ENCODE data around the gene B4GALT6. TPM values are rescaled to one million over a fixed set of nuclear protein-coding genes. Genes with fewer than 3 reads are reported as not detected.

B4GALT6 gene
- total RNA-seq, 2 experiments from 2014 or later, result 1.7 to 2.4 TPM

DNA sequence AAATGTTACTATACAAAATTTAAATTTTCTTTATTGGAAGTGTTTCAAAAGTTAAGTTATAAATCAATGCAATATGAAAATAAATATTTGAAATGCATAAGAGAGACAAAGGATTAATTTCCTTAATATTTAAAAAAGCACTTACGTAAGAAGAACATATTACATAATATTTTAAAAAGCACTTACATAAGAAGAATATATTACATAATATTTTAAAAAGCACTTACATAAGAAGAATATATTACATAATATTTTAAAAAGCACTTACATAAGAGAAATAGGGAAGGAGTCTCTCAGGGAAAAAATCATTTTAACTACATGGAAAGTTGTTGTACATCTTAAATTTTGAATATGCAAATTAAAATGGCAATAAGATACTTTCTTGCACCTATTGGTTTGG lies 17.4 kb upstream of the B4GALT6 start:
- ATAC-seq (no peak), DNase-seq (no peak)
- no peaks in the 10 kb centered on the region for H3K9me3 Mint-ChIP-seq
- ChIA-PET CTCF (no interaction called here), POLR2A (no interaction called here)
- no peak overlapping the region for H3K4me3 Mint-ChIP-seq
- H3K27me3 Mint-ChIP-seq, result no peaks in the 10 kb centered on the region
- no peak overlapping the region for H3K27ac Mint-ChIP-seq
- H3K4me1 Mint-ChIP-seq (ENCODE audit: low read depth), result peaks cover 3% of the 10 kb centered on the region
- TF ChIP-seq CTCF (IDR thresholded peaks at IDR 0.05), result no peak
- intact Hi-C loops (cut with micrococcal nuclease), result no loop called here
- no peaks in the 10 kb centered on the region for H3K36me3 Mint-ChIP-seq (ENCODE audit: low read depth)

DNA sequence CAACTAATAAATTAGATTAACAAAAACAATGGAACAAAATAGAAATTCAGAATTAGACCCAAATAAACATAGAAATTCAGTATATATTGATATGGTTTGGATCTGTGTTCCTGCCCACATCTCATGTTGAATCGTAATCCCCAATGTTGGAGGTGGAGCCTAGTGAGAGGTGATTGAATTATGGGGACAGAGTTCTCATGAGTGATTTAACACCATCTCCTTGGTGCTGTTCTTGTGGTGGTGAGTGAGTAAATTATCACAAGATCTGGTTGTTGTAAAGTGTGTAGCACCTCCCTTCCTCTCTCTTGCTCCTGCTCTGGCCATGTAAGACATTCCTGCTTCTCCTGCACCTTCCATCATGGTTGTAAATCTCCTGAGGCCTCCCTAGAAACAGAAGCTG lies 16.6 kb upstream of the B4GALT6 start:
- intact Hi-C loops (cut with micrococcal nuclease), result no loop called here
- DNase-seq (no peak), ATAC-seq (no peak)
- ChIA-PET POLR2A (no interaction called here), CTCF (no interaction called here)
- peaks cover 3% of the 10 kb centered on the region for H3K4me1 Mint-ChIP-seq (ENCODE audit: low read depth)
- TF ChIP-seq CTCF (IDR thresholded peaks at IDR 0.05), result no peak
- no peaks in the 10 kb centered on the region for H3K36me3 Mint-ChIP-seq (ENCODE audit: low read depth)
- no peaks in the 10 kb centered on the region for H3K27me3 Mint-ChIP-seq
- H3K27ac Mint-ChIP-seq, result no peak overlapping the region
- no peak overlapping the region for H3K4me3 Mint-ChIP-seq
- no peaks in the 10 kb centered on the region for H3K9me3 Mint-ChIP-seq

DNA sequence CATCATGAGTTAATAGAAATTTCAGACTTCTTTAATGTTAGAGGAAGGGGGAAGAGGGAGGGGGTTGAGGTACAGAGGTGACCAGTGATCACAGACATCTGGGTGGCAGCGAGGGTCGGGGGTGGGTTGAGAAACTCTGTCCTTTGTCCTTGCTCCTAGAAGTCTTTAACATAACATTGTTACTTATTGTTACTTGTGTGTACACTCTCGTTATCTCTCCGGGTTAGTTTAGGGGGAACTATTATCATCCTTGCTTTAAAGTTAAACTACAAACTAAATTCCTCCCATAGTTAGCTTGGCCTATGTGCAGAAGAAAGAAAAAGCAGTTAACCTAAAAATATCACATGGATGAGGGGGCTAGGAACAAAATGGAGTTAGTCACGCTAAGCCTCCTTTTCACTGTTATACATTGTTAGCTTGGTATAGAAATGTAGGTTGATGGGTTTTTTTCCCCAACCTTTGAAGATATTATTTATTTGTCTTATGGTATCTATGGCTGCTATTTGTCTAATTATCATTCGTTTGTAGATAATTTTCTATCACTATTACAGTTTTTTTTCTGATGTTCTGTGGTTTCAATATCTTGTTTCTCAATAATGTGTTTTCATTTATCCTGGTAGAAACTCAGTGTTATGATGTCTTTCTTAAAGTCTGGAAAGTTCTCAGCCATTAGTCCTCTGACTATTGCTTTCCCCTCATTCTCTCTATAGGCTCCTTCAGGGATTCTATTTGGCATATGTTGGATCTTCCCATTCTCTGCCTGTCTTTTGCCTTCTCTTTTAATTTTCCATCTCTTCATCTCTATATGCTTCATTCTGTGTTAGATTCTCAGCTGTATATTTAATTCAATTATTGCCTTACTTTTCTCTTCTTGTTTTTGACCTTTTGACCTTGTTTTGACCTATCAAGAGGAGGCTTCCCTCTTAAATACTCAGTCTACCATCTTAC lies 13.2 kb upstream of the B4GALT6 start:
- H3K27ac Mint-ChIP-seq, result no peak overlapping the region
- H3K36me3 Mint-ChIP-seq (ENCODE audit: low read depth), result no peaks in the 10 kb centered on the region
- POLR2A ChIA-PET, result no interaction called here
- ATAC-seq, result no peak
- CTCF ChIA-PET, result interaction anchor here (1.2 kb wide), 1 partner anchor 25 kb away, joined by 5 read pairs; no protein-coding TSS in a partner anchor
- intact Hi-C loops (cut with micrococcal nuclease), result no loop called here
- DNase-seq, result no peak
- H3K9me3 Mint-ChIP-seq, result no peaks in the 10 kb centered on the region
- TF ChIP-seq CTCF (IDR thresholded peaks at IDR 0.05), result no peak
- peaks cover 3% of the 10 kb centered on the region for H3K4me1 Mint-ChIP-seq (ENCODE audit: low read depth)
- H3K27me3 Mint-ChIP-seq, result peaks cover 2% of the 10 kb centered on the region
- H3K4me3 Mint-ChIP-seq, result no peak overlapping the region

GRCh38 chr18:31695989-31696388 lies 11.6 kb upstream of the B4GALT6 start:
- POLR2A ChIA-PET, result no interaction called here
- intact Hi-C loops (cut with micrococcal nuclease), result no loop called here
- DNase-seq (no peak), ATAC-seq (no peak)
- Mint-ChIP-seq H3K27ac (no peak overlapping the region), H3K9me3 (no peaks in the 10 kb centered on the region), H3K27me3 (peaks cover 5% of the 10 kb centered on the region), H3K36me3 (ENCODE audit: low read depth) (no peaks in the 10 kb centered on the region), H3K4me3 (no peak overlapping the region), H3K4me1 (ENCODE audit: low read depth) (no peaks in the 10 kb centered on the region)
- CTCF ChIA-PET, result no interaction called here
- no peak for TF ChIP-seq CTCF (IDR thresholded peaks at IDR 0.05)

- Mint-ChIP-seq H3K4me1 (ENCODE audit: low read depth) (no peaks in the 10 kb centered on the region), H3K36me3 (ENCODE audit: low read depth) (no peaks in the 10 kb centered on the region), H3K4me3 (no peak overlapping the region), H3K27me3 (peaks cover 5% of the 10 kb centered on the region), H3K27ac (no peak overlapping the region), H3K9me3 (no peaks in the 10 kb centered on the region)
- DNase-seq (no peak), ATAC-seq (no peak)
- no peak for TF ChIP-seq CTCF (IDR thresholded peaks at IDR 0.05)
- intact Hi-C loops (cut with micrococcal nuclease), result no loop called here
- CTCF ChIA-PET, result no interaction called here
- POLR2A ChIA-PET, result no interaction called here
Measured at GRCh38 chr18:31694297-31694696, 9.9 kb upstream of the B4GALT6 start.
